Tibial nerve (tissue), 3 donors: Measurements from ENCODE around the gene PCSK5.

ENCODE experiments used
- CTCF ChIP-seq, 5 experiments: fragments of 200-600 bp in 3 of 5; fragments of 450-650 bp in 2 of 5; sonication (generic) in 3 of 5; IDR thresholded peaks; one replicate each; pipeline ENCODE4 v1.5.1; 2016 to 2019; ENCODE audit warnings: antibody characterized with exemption in 5 of 5, mild to moderate bottlenecking in 3 of 5, moderate library complexity in 2 of 5
- POLR2A ChIP-seq, 2 donors: fragments of 450-650 bp; IDR thresholded peaks; one replicate each; pipeline ENCODE4 v1.6.1; 2017; ENCODE audit warnings: antibody characterized with exemption in 2 of 2, mild to moderate bottlenecking in 2 of 2, moderate library complexity in 2 of 2

GRCh38 chr9:76180541-76180940 lies 290.1 kb downstream of the PCSK5 start:
- TF ChIP-seq CTCF (IDR thresholded peaks at IDR 0.05) = no peak
- no peak for TF ChIP-seq POLR2A (IDR thresholded peaks at IDR 0.05)
